ENCODE results near the gene RPL36A. TPM values are rescaled to one million over a fixed set of nuclear protein-coding genes. Genes with fewer than 3 reads are reported as not detected.

RPL36A gene
- total RNA-seq, 1 experiment from 2014 or later: 239 TPM

DNA sequence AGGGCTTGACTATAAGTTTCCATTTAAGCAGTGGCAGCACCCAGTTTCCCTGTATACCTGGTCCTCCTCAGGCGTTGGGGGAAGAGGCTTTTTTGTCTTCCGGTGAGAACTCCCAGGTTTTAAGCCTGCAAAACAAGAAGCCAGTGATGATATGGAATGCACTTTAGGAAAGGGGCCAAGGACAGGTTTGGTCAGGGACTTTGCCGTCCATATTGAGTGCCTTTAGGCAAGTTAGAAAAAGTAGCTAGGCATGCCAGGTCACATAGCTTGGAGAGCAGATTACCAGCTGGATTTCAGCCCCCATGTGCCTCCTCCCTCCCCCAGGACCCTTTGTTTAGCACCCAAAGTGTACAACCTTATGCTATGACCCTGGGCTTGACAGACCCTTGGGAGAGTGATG, 28.7 kb upstream of the RPL36A start:
- no TSS peak for BruUV-seq (replicated peaks)
- Mint-ChIP-seq H3K4me1 (ENCODE audit: low read depth, unreplicated experiment) (no peaks in the 10 kb centered on the region), H3K27me3 (ENCODE audit: unreplicated experiment) (no peaks in the 10 kb centered on the region), H3K9me3 (ENCODE audit: low read depth, unreplicated experiment) (no peaks in the 10 kb centered on the region), H3K27ac (ENCODE audit: unreplicated experiment) (no peak overlapping the region), H3K36me3 (ENCODE audit: insufficient read depth, unreplicated experiment) (no peaks in the 10 kb centered on the region), H3K4me3 (ENCODE audit: low read depth, unreplicated experiment) (no peak overlapping the region)
- no peak for TF ChIP-seq CTCF (IDR thresholded peaks at IDR 0.05; ENCODE audit: unreplicated experiment)
- CTCF ChIA-PET: no interaction called here
- no peak for DNase-seq
- intact Hi-C loops (cut with micrococcal nuclease; ENCODE audit: unreplicated experiment): no loop called here

- Mint-ChIP-seq H3K4me3 (ENCODE audit: low read depth, unreplicated experiment) (no peak overlapping the region), H3K27me3 (ENCODE audit: unreplicated experiment) (no peaks in the 10 kb centered on the region), H3K4me1 (ENCODE audit: low read depth, unreplicated experiment) (no peaks in the 10 kb centered on the region), H3K36me3 (ENCODE audit: insufficient read depth, unreplicated experiment) (no peaks in the 10 kb centered on the region), H3K27ac (ENCODE audit: unreplicated experiment) (no peak overlapping the region), H3K9me3 (ENCODE audit: low read depth, unreplicated experiment) (no peaks in the 10 kb centered on the region)
- BruUV-seq (replicated peaks): no TSS peak
- no peak for DNase-seq
- TF ChIP-seq CTCF (IDR thresholded peaks at IDR 0.05; ENCODE audit: unreplicated experiment): no peak
- intact Hi-C loops (cut with micrococcal nuclease; ENCODE audit: unreplicated experiment): no loop called here
- CTCF ChIA-PET: no interaction called here
These were observed 28.1 kb upstream of the RPL36A start for GRCh38 chrX:101362757-101363156.

DNA sequence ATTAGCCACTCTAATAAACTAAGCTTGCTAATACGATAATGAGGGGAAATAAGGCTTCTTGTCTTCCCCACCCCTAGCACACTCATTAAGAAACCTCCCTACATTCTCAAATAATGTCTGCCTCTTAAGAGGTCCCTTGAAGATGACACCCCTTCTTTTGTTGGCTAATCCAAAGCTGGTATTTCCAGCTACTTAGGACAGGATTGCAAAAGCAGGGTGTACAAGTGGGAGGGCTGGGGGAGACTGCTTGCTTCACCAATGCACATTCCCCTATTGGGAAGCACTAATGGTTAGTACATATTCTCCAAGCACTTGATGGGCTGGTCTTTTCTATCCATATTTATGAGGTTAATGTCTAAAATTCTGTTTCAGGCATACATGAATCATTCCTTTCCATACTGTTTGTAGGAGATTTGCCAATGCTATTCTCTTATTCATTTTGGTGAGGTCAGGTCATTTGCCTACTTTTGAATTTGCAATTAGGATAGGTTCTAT, 25.5 kb upstream of the RPL36A start:
- CTCF ChIA-PET: no interaction called here
- Mint-ChIP-seq H3K9me3 (ENCODE audit: low read depth, unreplicated experiment) (no peaks in the 10 kb centered on the region), H3K27ac (ENCODE audit: unreplicated experiment) (no peak overlapping the region), H3K36me3 (ENCODE audit: insufficient read depth, unreplicated experiment) (no peaks in the 10 kb centered on the region), H3K4me1 (ENCODE audit: low read depth, unreplicated experiment) (no peaks in the 10 kb centered on the region), H3K27me3 (ENCODE audit: unreplicated experiment) (peaks cover 13% of the 10 kb centered on the region), H3K4me3 (ENCODE audit: low read depth, unreplicated experiment) (no peak overlapping the region)
- no peak for TF ChIP-seq CTCF (IDR thresholded peaks at IDR 0.05; ENCODE audit: unreplicated experiment)
- DNase-seq: no peak
- intact Hi-C loops (cut with micrococcal nuclease; ENCODE audit: unreplicated experiment): no loop called here
- no TSS peak for BruUV-seq (replicated peaks)

DNA sequence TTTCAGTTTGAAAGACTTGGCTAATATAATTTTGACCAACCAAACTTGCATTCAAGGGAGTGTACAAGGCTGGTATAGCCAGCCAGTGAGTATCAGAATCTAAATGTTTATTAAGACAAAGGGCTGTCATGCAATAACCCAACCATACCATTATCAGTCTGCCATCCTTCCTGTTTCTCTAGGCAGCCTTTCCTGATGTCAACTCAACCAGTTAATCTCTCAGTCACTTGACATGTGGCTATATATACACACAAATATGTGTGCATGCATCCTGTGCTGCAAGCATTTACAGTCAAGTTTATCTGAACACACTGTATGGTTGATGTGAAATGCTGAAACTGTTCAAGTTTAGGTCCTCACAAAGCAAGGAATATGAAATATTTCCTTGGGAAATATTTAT, 22.0 kb upstream of the RPL36A start:
- no peaks in the 10 kb centered on the region for H3K9me3 Mint-ChIP-seq (ENCODE audit: low read depth, unreplicated experiment)
- H3K4me3 Mint-ChIP-seq (ENCODE audit: low read depth, unreplicated experiment): no peak overlapping the region
- DNase-seq: no peak
- BruUV-seq (replicated peaks): no TSS peak
- intact Hi-C loops (cut with micrococcal nuclease; ENCODE audit: unreplicated experiment): no loop called here
- CTCF ChIA-PET: no interaction called here
- no peaks in the 10 kb centered on the region for H3K4me1 Mint-ChIP-seq (ENCODE audit: low read depth, unreplicated experiment)
- TF ChIP-seq CTCF (IDR thresholded peaks at IDR 0.05; ENCODE audit: unreplicated experiment): no peak
- H3K27me3 Mint-ChIP-seq (ENCODE audit: unreplicated experiment): peaks cover 27% of the 10 kb centered on the region
- no peak overlapping the region for H3K27ac Mint-ChIP-seq (ENCODE audit: unreplicated experiment)
- H3K36me3 Mint-ChIP-seq (ENCODE audit: insufficient read depth, unreplicated experiment): no peaks in the 10 kb centered on the region

Data from Calu3 (cell line).